Osteoblast (primary cell): ENCODE results near the gene ARHGEF9. TPM values are rescaled to one million over a fixed set of nuclear protein-coding genes. Genes with fewer than 3 reads are reported as not detected.

Source experiments
- DNase-seq: peaks from one replicate; pipeline ENCODE4 v3.0.0; 2011; ENCODE audit warnings: low spot score, mixed read lengths; ENCODE audit not compliant: insufficient read length; ENCODE audit errors: missing footprints
- H2AFZ ChIP-seq: 2 replicates; pipeline ENCODE4 v1.6.0; 2011; ENCODE audit warnings: mild to moderate bottlenecking, low read length
- H3K27ac ChIP-seq: 2 replicates; pipeline ENCODE4 v1.5.1; 2011; ENCODE audit warnings: mild to moderate bottlenecking, low read depth, low read length, moderate library complexity
- H3K27me3 ChIP-seq: 2 replicates; pipeline ENCODE4 v1.6.0; 2012; ENCODE audit warnings: mild to moderate bottlenecking, control low read depth, inconsistent platforms, low read length, moderate library complexity; ENCODE audit not compliant: insufficient read depth
- H3K36me3 ChIP-seq: 2 replicates; pipeline ENCODE4 v1.5.1; 2011; ENCODE audit warnings: mild to moderate bottlenecking, low read length, control low read depth, moderate library complexity; ENCODE audit not compliant: insufficient read depth
- H3K4me1 ChIP-seq: 2 replicates; pipeline ENCODE4 v1.5.1; 2011; ENCODE audit warnings: mild to moderate bottlenecking, low read length, control low read depth, moderate library complexity; ENCODE audit not compliant: insufficient read depth
- H3K4me2 ChIP-seq: 2 replicates; pipeline ENCODE4 v1.6.0; 2011; ENCODE audit warnings: mild to moderate bottlenecking, low read length; ENCODE audit not compliant: insufficient read depth
- H3K4me3 ChIP-seq: fragments of 200-600 bp; sonication (generic); 3 replicates; pipeline ENCODE4 v1.5.1; 2012; ENCODE audit warnings: mild to moderate bottlenecking, low read length, inconsistent platforms; ENCODE audit not compliant: insufficient read depth
- H3K79me2 ChIP-seq: 2 replicates; pipeline ENCODE4 v1.6.0; 2012; ENCODE audit warnings: mild to moderate bottlenecking, low read length, control low read depth, inconsistent platforms; ENCODE audit not compliant: insufficient read depth
- H3K9me3 ChIP-seq: 2 replicates; pipeline ENCODE4 v1.5.1; 2011; ENCODE audit warnings: low read depth, low read length, control low read depth
- H4K20me1 ChIP-seq: 2 replicates; pipeline ENCODE4 v1.6.0; 2012; ENCODE audit warnings: mild to moderate bottlenecking, low read length, control low read depth; ENCODE audit not compliant: insufficient read depth
- CTCF ChIP-seq: IDR thresholded peaks from 2 replicates; pipeline ENCODE4 v1.5.1; 2011; ENCODE audit warnings: mild to moderate bottlenecking, low read depth, low read length, moderate library complexity; ENCODE audit errors: extremely low read depth
- total RNA-seq: library from RNA; depleted of rRNA; stranded (reverse); fragments of >200 nt; gene quantifications from 2 replicates; pipeline ENCODE4 v1.2.3, GENCODE V29; 2012

The ARHGEF9 gene
- total RNA-seq, 1 donor: 16.3 TPM

- no peak overlapping the region for H3K27ac ChIP-seq
- H3K79me2 ChIP-seq: no peaks in the 10 kb centered on the region
- no peak for TF ChIP-seq CTCF
- no peak overlapping the region for H3K4me2 ChIP-seq
- H3K9me3 ChIP-seq: no peaks in the 10 kb centered on the region
- H3K4me3 ChIP-seq: no peak overlapping the region
- DNase-seq: no peak
- H4K20me1 ChIP-seq: no peaks in the 10 kb centered on the region
- no peak overlapping the region for H2AFZ ChIP-seq
- H3K4me1 ChIP-seq: no peaks in the 10 kb centered on the region
- H3K27me3 ChIP-seq: no peaks in the 10 kb centered on the region
- H3K36me3 ChIP-seq: no peaks in the 10 kb centered on the region
Measured at GRCh38 chrX:63702556-63702955, 82.5 kb downstream of the ARHGEF9 start.

- Histone ChIP-seq H4K20me1 (no peaks in the 10 kb centered on the region), H3K4me3 (no peak overlapping the region), H3K36me3 (no peaks in the 10 kb centered on the region), H2AFZ (no peak overlapping the region), H3K27me3 (no peaks in the 10 kb centered on the region), H3K9me3 (no peaks in the 10 kb centered on the region), H3K27ac (peak overlapping the region; percentile 56), H3K4me1 (peaks cover 3% of the 10 kb centered on the region), H3K79me2 (no peaks in the 10 kb centered on the region), H3K4me2 (peak overlapping the region; percentile 12)
- DNase-seq: peak; percentile 65
- peak; percentile 79 for TF ChIP-seq CTCF
Measured at GRCh38 chrX:63686878-63687714, 97.9 kb downstream of the ARHGEF9 start.

- no peak for TF ChIP-seq CTCF
Measured at GRCh38 chrX:63680423-63680822, 104.6 kb downstream of the ARHGEF9 start.

GRCh38 chrX:63679432-63679831 is 105.6 kb downstream of the ARHGEF9 start:
- H2AFZ ChIP-seq: no peak overlapping the region
- TF ChIP-seq CTCF: no peak
- H3K4me2 ChIP-seq: no peak overlapping the region
- H3K4me3 ChIP-seq: no peak overlapping the region
- H3K36me3 ChIP-seq: no peaks in the 10 kb centered on the region
- H4K20me1 ChIP-seq: no peaks in the 10 kb centered on the region
- no peaks in the 10 kb centered on the region for H3K4me1 ChIP-seq
- no peak for DNase-seq
- no peak overlapping the region for H3K27ac ChIP-seq
- H3K9me3 ChIP-seq: no peaks in the 10 kb centered on the region
- no peaks in the 10 kb centered on the region for H3K27me3 ChIP-seq
- no peaks in the 10 kb centered on the region for H3K79me2 ChIP-seq

More at GRCh38 chrX:63680423-63680822, 104.6 kb downstream of the ARHGEF9 start:
- no peak for DNase-seq
- H3K4me2 ChIP-seq: no peak overlapping the region
- no peak overlapping the region for H3K4me3 ChIP-seq
- no peaks in the 10 kb centered on the region for H3K27me3 ChIP-seq
- no peaks in the 10 kb centered on the region for H4K20me1 ChIP-seq
- H2AFZ ChIP-seq: no peak overlapping the region
- H3K27ac ChIP-seq: no peak overlapping the region
- no peaks in the 10 kb centered on the region for H3K36me3 ChIP-seq
- H3K9me3 ChIP-seq: no peaks in the 10 kb centered on the region
- H3K4me1 ChIP-seq: no peaks in the 10 kb centered on the region
- no peaks in the 10 kb centered on the region for H3K79me2 ChIP-seq
